NCI-H187 (cell line): ENCODE results near the gene KLK7.

Experiments
- DNase-seq, 2 experiments: peaks; one replicate each; lab custom pipeline; 2025; lab: John Stamatoyannopoulos, UW

The KLK7 gene

GRCh38 chr19:50932018-50932689 lies 51.6 kb downstream of the KLK7 start:
- no peak for DNase-seq

- DNase-seq, result no peak
Measured at GRCh38 chr19:50931023-50931422, 52.7 kb downstream of the KLK7 start.

- no peak for DNase-seq
Measured at GRCh38 chr19:50928831-50929230, 54.9 kb downstream of the KLK7 start.
